Esophagus muscularis mucosa (tissue), 4 donors: Measurements from ENCODE around the gene NLRC3. TPM values are rescaled to one million over a fixed set of nuclear protein-coding genes. Genes with fewer than 3 reads are reported as not detected.

ENCODE experiments used
- DNase-seq: peaks from one replicate; pipeline ENCODE4 v3.0.0-alpha.2; 2017; ENCODE audit errors: extremely low spot score
- H3K27ac ChIP-seq, 4 donors: fragments of 200-600 bp; sonication (generic); replicated peaks in 1 of 4; 1 replicate in 3 of 4; 2 replicates in 1 of 4; pipeline ENCODE4 v1.5.1; 2016 to 2019; ENCODE audit warnings: mild to moderate bottlenecking in 1 of 4
- H3K27me3 ChIP-seq, 4 donors: fragments of 200-600 bp; sonication (generic); one replicate each; pipeline versions ENCODE4 v1.5.1 to v1.6.0; 2016 to 2019
- H3K36me3 ChIP-seq, 4 donors: fragments of 200-600 bp; sonication (generic); one replicate each; pipeline ENCODE4 v1.5.1; 2016 to 2019
- H3K4me1 ChIP-seq, 4 donors: fragments of 200-600 bp; sonication (generic); one replicate each; pipeline ENCODE4 v1.5.1; 2016 to 2019
- H3K4me3 ChIP-seq, 4 donors: fragments of 200-600 bp; sonication (generic); 1 replicate in 2 of 4; 2 replicates in 2 of 4; pipeline ENCODE4 v1.5.1; 2016 to 2019; ENCODE audit warnings: mild to moderate bottlenecking in 4 of 4, moderate library complexity in 1 of 4
- H3K9me3 ChIP-seq, 4 donors: fragments of 200-600 bp; sonication (generic); 1 replicate in 3 of 4; 2 replicates in 1 of 4; pipeline ENCODE4 v1.5.1; 2016 to 2019
- CTCF ChIP-seq, 3 experiments: fragments of 200-600 bp in 2 of 3; fragments of 450-650 bp in 1 of 3; sonication (generic) in 2 of 3; IDR thresholded peaks; one replicate each; pipeline ENCODE4 v1.5.1; 2017 to 2019; ENCODE audit warnings: antibody characterized with exemption in 3 of 3, mild to moderate bottlenecking in 2 of 3, moderate library complexity in 1 of 3
- EP300 ChIP-seq: sonication (generic); formaldehyde crosslinking; IDR thresholded peaks from one replicate; pipeline ENCODE4 v1.6.1; 2017; ENCODE audit warnings: antibody characterized with exemption
- POLR2A ChIP-seq: fragments of 450-650 bp; IDR thresholded peaks from one replicate; pipeline ENCODE4 v1.6.1; 2017; ENCODE audit warnings: antibody characterized with exemption, moderate library complexity, mild to moderate bottlenecking, low read depth
- POLR2AphosphoS5 ChIP-seq, 2 donors: sonication (generic); formaldehyde crosslinking; IDR thresholded peaks; one replicate each; pipeline ENCODE4 v1.6.1; 2017; ENCODE audit warnings: antibody characterized with exemption in 2 of 2
- WGBS: methylation state at CpG from one replicate; pipeline ENCODE4 v1.1.5; 2018; 5-methylcytosine and 5-hydroxymethylcytosine counted together
- intact Hi-C: fragments of 100-400 bp; cut with DNase I; formaldehyde crosslinking; loops from one replicate; pipeline ENCODE4 v1.15.1; 2023
- total RNA-seq, 4 donors: library from RNA; depleted of rRNA; stranded (reverse); fragments of >200 nt; gene quantifications; one replicate each; pipeline versions ENCODE4 v1.1.0 to v1.2.1, GENCODE V29; 2016

Gene NLRC3
- total RNA-seq, 4 donors from 2014 or later: 0.57 to 2.5 (median 0.95) TPM

- Histone ChIP-seq H3K4me1 (peaks cover 10 to 12% (median 11%) of the 10 kb centered on the region in 4 donors), H3K27ac (no peak overlapping the region), H3K9me3 (no peaks in the 10 kb centered on the region), H3K36me3 (no peaks in the 10 kb centered on the region), H3K27me3 (no peaks in the 10 kb centered on the region), H3K4me3 (no peak overlapping the region)
- no peak for TF ChIP-seq EP300
- no peak for TF ChIP-seq POLR2AphosphoS5 (IDR thresholded peaks at IDR 0.05)
- no peak for TF ChIP-seq POLR2A
- no peak for TF ChIP-seq CTCF (IDR thresholded peaks at IDR 0.05)
- intact Hi-C loops: loop anchor here (10.0 kb wide), 2 partner anchors 92 to 232 kb away; partner anchors contain the start of genes ZNF174 and ZSCAN32
- DNase-seq: no peak
- WGBS: 95% methylated on average over 26 of the region's 30 CpGs
Observed at GRCh38 chr16:3496386-3496785, 80.8 kb downstream of the NLRC3 start.

GRCh38 chr16:3495176-3495575 lies 82.0 kb downstream of the NLRC3 start, which contains the start of gene C16orf90:
Gene C16orf90, minus strand, starts transcription at chr16:3495489. Its CDS starts 68 bp downstream, at chr16:3495421.
- intact Hi-C loops: loop anchor here (10.0 kb wide), 2 partner anchors 90 to 230 kb away; partner anchors contain the start of genes ZNF174 and ZSCAN32
- TF ChIP-seq CTCF (IDR thresholded peaks at IDR 0.05) (no peak), EP300 (no peak), POLR2AphosphoS5 (IDR thresholded peaks at IDR 0.05) (no peak), POLR2A (no peak)
- Histone ChIP-seq H3K36me3 (no peaks in the 10 kb centered on the region), H3K27me3 (no peaks in the 10 kb centered on the region), H3K4me1 (peaks cover 4 to 12% (median 8%) of the 10 kb centered on the region in 4 donors), H3K9me3 (no peaks in the 10 kb centered on the region), H3K27ac (no peak within 1 kb of the TSS), H3K4me3 (no peak within 1 kb of the TSS)
- no peak for DNase-seq
- WGBS: 100% methylated on average over 2 of the region's 3 CpGs

- TF ChIP-seq POLR2A (no peak), POLR2AphosphoS5 (IDR thresholded peaks at IDR 0.05) (no peak), EP300 (no peak), CTCF (IDR thresholded peaks at IDR 0.05) (no peak)
- intact Hi-C loops: loop anchor here (10.0 kb wide), 2 partner anchors 90 to 230 kb away; partner anchors contain the start of genes ZNF174 and ZSCAN32
- H3K27ac ChIP-seq: no peak overlapping the region
- no peaks in the 10 kb centered on the region for H3K9me3 ChIP-seq
- no peak overlapping the region for H3K4me3 ChIP-seq
- no peak for DNase-seq
- WGBS: 87% methylated on average over 5 of the region's 16 CpGs
- no peaks in the 10 kb centered on the region for H3K27me3 ChIP-seq
- H3K4me1 ChIP-seq: peaks cover 0 to 6% (median 5%) of the 10 kb centered on the region in 4 donors
- H3K36me3 ChIP-seq: no peaks in the 10 kb centered on the region
Observed at GRCh38 chr16:3494386-3494973, 82.7 kb downstream of the NLRC3 start.

GRCh38 chr16:3492356-3492755 lies 84.8 kb downstream of the NLRC3 start:
- intact Hi-C loops: loop anchor here (10.0 kb wide), 2 partner anchors 88 to 228 kb away; partner anchors contain the start of genes ZNF174 and ZSCAN32
- no peak overlapping the region for H3K4me3 ChIP-seq
- TF ChIP-seq POLR2AphosphoS5 (IDR thresholded peaks at IDR 0.05): no peak
- no peak for TF ChIP-seq EP300
- TF ChIP-seq CTCF (IDR thresholded peaks at IDR 0.05): no peak
- WGBS: 100% methylated on average over 1 of the region's 10 CpGs
- H3K4me1 ChIP-seq: peaks cover 0 to 6% (median 5%) of the 10 kb centered on the region in 4 donors
- H3K9me3 ChIP-seq: no peaks in the 10 kb centered on the region
- no peaks in the 10 kb centered on the region for H3K27me3 ChIP-seq
- peaks cover 0 to 9% (median 6%) of the 10 kb centered on the region in 4 donors for H3K36me3 ChIP-seq
- no peak for DNase-seq
- H3K27ac ChIP-seq: no peak overlapping the region
